ENCODE data around the gene SAP30BP. TPM values are rescaled to one million over a fixed set of nuclear protein-coding genes. Genes with fewer than 3 reads are reported as not detected.

The SAP30BP gene
- total and polyA plus RNA-seq, 2 of the 8 experiments (the other 6 are each of a cell fraction or from before 2014, with no cell fraction given), result 63.3 to 79.9 TPM

DNA sequence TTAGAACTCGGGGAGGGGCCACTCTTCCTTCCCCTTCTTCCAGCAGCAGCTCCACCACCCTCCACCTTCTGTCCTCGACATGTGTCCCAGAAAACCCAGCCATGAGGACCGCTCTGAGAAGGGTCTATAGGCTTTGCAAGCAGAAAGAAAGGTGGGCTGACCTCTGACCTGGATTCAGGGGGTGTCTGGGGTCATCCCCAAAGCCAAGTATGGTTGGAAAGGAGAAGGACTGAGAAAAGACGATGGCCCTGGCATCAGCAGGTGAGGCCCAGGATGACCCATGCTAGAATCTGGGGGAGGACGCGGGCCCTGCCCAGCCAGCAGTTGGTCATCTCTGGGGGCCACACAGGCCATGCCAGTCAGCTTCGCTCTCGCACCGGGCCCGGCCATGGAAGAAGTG, 40.0 kb upstream of the SAP30BP start (continued):
- TF ChIP-seq, protein P1, sequence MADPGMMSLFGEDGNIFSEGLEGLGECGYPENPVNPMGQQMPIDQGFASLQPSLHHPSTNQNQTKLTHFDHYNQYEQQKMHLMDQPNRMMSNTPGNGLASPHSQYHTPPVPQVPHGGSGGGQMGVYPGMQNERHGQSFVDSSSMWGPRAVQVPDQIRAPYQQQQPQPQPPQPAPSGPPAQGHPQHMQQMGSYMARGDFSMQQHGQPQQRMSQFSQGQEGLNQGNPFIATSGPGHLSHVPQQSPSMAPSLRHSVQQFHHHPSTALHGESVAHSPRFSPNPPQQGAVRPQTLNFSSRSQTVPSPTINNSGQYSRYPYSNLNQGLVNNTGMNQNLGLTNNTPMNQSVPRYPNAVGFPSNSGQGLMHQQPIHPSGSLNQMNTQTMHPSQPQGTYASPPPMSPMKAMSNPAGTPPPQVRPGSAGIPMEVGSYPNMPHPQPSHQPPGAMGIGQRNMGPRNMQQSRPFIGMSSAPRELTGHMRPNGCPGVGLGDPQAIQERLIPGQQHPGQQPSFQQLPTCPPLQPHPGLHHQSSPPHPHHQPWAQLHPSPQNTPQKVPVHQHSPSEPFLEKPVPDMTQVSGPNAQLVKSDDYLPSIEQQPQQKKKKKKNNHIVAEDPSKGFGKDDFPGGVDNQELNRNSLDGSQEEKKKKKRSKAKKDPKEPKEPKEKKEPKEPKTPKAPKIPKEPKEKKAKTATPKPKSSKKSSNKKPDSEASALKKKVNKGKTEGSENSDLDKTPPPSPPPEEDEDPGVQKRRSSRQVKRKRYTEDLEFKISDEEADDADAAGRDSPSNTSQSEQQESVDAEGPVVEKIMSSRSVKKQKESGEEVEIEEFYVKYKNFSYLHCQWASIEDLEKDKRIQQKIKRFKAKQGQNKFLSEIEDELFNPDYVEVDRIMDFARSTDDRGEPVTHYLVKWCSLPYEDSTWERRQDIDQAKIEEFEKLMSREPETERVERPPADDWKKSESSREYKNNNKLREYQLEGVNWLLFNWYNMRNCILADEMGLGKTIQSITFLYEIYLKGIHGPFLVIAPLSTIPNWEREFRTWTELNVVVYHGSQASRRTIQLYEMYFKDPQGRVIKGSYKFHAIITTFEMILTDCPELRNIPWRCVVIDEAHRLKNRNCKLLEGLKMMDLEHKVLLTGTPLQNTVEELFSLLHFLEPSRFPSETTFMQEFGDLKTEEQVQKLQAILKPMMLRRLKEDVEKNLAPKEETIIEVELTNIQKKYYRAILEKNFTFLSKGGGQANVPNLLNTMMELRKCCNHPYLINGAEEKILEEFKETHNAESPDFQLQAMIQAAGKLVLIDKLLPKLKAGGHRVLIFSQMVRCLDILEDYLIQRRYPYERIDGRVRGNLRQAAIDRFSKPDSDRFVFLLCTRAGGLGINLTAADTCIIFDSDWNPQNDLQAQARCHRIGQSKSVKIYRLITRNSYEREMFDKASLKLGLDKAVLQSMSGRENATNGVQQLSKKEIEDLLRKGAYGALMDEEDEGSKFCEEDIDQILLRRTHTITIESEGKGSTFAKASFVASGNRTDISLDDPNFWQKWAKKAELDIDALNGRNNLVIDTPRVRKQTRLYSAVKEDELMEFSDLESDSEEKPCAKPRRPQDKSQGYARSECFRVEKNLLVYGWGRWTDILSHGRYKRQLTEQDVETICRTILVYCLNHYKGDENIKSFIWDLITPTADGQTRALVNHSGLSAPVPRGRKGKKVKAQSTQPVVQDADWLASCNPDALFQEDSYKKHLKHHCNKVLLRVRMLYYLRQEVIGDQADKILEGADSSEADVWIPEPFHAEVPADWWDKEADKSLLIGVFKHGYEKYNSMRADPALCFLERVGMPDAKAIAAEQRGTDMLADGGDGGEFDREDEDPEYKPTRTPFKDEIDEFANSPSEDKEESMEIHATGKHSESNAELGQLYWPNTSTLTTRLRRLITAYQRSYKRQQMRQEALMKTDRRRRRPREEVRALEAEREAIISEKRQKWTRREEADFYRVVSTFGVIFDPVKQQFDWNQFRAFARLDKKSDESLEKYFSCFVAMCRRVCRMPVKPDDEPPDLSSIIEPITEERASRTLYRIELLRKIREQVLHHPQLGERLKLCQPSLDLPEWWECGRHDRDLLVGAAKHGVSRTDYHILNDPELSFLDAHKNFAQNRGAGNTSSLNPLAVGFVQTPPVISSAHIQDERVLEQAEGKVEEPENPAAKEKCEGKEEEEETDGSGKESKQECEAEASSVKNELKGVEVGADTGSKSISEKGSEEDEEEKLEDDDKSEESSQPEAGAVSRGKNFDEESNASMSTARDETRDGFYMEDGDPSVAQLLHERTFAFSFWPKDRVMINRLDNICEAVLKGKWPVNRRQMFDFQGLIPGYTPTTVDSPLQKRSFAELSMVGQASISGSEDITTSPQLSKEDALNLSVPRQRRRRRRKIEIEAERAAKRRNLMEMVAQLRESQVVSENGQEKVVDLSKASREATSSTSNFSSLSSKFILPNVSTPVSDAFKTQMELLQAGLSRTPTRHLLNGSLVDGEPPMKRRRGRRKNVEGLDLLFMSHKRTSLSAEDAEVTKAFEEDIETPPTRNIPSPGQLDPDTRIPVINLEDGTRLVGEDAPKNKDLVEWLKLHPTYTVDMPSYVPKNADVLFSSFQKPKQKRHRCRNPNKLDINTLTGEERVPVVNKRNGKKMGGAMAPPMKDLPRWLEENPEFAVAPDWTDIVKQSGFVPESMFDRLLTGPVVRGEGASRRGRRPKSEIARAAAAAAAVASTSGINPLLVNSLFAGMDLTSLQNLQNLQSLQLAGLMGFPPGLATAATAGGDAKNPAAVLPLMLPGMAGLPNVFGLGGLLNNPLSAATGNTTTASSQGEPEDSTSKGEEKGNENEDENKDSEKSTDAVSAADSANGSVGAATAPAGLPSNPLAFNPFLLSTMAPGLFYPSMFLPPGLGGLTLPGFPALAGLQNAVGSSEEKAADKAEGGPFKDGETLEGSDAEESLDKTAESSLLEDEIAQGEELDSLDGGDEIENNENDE (IDR thresholded peaks at IDR 0.05; ENCODE audit: insufficient replicate concordance, low read length), result no peak
- TF ChIP-seq RFX5 (IDR thresholded peaks at IDR 0.05; ENCODE audit: borderline replicate concordance, low read depth, low read length), result no peak
- TF ChIP-seq PHF8 (conservative IDR thresholded peaks at IDR 0.05; ENCODE audit: low read depth, low read length), result no peak
- no peak for TF ChIP-seq EP300 (IDR thresholded peaks at IDR 0.05; ENCODE audit: borderline replicate concordance in 1 of 2, low read depth in 2 of 2, low read length in 2 of 2)
- no peak for TF ChIP-seq GABPA (IDR thresholded peaks at IDR 0.05; ENCODE audit: borderline replicate concordance, insufficient read depth, low read length)
- TF ChIP-seq POU5F1 (IDR thresholded peaks at IDR 0.05; ENCODE audit: low read depth, low read length), result no peak
- TF ChIP-seq SP1 (IDR thresholded peaks at IDR 0.05; ENCODE audit: low read depth, low read length), result no peak
- TF ChIP-seq NRF1 (IDR thresholded peaks at IDR 0.05; ENCODE audit: low read depth, low read length), result no peak
- TF ChIP-seq GTF2F1 (IDR thresholded peaks at IDR 0.05; ENCODE audit: borderline replicate concordance, low read depth, low read length), result no peak
- no peak for TF ChIP-seq TAF7 (optimal IDR thresholded peaks at IDR 0.05; ENCODE audit: borderline replicate concordance, low read depth, low read length)
- TF ChIP-seq TCF12 (IDR thresholded peaks at IDR 0.05; ENCODE audit: low read depth, low read length), result no peak

All from H1 (cell line).